ENCODE data around the gene FEM1C.

FEM1C gene, protein sequence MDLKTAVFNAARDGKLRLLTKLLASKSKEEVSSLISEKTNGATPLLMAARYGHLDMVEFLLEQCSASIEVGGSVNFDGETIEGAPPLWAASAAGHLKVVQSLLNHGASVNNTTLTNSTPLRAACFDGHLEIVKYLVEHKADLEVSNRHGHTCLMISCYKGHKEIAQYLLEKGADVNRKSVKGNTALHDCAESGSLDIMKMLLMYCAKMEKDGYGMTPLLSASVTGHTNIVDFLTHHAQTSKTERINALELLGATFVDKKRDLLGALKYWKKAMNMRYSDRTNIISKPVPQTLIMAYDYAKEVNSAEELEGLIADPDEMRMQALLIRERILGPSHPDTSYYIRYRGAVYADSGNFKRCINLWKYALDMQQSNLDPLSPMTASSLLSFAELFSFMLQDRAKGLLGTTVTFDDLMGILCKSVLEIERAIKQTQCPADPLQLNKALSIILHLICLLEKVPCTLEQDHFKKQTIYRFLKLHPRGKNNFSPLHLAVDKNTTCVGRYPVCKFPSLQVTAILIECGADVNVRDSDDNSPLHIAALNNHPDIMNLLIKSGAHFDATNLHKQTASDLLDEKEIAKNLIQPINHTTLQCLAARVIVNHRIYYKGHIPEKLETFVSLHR

DNA sequence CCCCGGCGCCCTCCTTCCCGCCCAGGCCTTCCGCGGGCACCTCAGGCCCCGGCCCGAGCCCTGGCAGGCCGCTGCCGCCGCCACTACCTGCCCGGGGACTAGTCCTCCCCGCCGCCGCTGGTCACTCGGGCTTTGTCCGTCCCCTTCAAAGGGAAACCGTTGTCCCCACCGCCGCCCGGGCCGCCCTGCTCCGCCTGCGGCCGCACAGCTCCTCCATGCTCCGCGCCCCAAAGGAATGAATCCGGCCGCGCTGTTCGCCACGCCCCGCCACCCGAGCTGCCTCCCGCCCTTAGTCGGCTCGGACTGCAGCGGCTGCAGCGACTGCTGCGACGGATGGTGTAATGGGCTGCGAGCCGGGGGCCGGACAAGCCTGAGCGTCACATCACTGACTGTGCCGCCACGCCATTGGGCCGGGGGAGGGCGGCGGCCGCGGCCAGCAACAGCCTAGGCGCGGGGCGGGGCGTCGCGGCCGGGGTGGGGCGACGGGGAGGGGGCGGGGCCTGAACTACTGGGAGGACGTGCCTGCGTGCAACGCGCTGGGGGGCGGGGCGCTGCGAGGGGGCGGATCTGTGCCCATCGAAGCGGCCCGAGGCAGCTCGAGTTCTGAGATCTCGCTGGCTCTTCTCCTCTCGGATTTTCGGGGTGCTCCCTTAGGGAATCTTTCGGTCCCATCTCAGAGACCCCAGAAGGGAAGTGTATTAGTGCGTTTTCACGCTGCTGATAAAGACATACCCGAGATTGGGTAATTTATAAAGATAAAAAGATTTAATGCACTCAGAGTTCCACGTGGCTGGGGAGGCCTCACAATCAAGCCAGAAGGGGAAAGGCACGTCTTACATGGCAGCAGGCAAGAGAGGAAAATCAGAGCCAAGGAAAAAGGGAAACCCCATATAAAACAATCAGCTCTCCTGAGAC is at the start of gene FEM1C:
Gene FEM1C, minus strand, starts transcription at position 340 of the 915 bp plus-strand sequence. CDS start 1,282 bp downstream, outside the sequence.
- peak; percentile 74 to 98 (median 94) for DNase-seq

- DNase-seq, result no peak
These were observed 44.5 kb upstream of the FEM1C start for GRCh38 chr5:115589043-115589442.

DNA sequence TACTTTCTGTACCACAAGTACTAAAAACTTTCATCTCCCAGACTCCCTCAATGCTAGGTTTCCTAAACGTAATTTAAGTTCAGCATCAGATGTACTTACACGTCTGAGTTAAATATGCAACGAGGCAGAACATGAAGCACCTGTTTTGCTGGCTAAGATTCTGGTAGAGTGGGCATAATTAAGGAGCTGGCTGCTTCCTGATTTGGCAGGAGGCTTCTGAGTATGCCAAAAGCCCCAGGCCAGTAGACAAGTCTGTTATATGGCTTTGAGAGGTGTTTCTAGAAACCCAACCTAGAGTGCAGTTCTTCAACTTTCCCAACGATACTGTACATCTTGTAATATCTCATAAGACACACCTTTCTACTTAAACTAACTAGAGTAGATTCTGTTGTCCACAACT is 44.1 kb upstream of the FEM1C start:
- peak in 1 of 14 donors; percentile 25 for DNase-seq

- peak in 1 of 14 donors; percentile 52 for DNase-seq
These were observed 42.1 kb upstream of the FEM1C start for GRCh38 chr5:115586525-115587146.

- no peak for DNase-seq
These were observed 40.7 kb upstream of the FEM1C start for GRCh38 chr5:115585265-115585664.

DNA sequence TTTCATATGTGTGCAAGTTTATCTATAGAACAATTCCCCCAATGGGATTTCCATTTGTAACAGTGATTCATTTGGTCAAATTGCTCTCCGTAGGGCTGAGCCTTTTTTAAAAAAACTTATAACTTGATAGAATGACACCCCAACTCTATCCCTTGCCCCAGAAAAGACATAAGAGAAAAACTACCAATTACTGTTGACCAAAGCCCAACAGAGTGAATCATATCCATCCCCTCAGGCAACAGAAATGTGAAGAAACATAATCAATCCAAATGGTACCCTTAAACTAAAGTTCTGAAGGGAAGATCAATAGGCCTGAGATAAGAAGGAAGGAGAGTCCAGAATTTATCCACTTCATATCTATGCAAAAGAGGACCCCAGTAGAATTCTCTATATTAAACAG is 39.9 kb upstream of the FEM1C start:
- no peak for DNase-seq

- peak in 1 of 14 donors; percentile 2 for DNase-seq
These were observed 38.9 kb upstream of the FEM1C start for GRCh38 chr5:115583474-115583873.

DNA sequence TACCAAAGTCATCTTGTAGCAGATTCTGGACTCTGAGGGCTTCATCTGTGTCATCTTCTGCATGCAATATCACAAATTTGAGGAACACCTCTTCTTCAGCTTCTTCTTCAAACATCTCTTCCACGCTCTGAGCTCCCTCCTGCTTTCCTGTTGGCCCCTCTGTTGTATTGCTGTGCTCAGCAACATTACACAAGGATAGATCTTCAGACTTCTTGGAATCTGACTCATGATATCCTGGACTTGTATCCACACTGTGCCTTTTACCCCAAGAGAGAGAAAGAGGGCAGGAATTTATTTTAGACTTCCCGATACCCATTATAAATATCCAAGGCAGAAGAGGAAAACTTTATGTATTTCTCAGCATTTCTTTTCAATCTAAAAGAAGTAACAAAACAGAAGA is 36.4 kb upstream of the FEM1C start:
- no peak for DNase-seq

GRCh38 chr5:115579747-115580173 is 35.2 kb upstream of the FEM1C start:
- DNase-seq, result no peak

DNA sequence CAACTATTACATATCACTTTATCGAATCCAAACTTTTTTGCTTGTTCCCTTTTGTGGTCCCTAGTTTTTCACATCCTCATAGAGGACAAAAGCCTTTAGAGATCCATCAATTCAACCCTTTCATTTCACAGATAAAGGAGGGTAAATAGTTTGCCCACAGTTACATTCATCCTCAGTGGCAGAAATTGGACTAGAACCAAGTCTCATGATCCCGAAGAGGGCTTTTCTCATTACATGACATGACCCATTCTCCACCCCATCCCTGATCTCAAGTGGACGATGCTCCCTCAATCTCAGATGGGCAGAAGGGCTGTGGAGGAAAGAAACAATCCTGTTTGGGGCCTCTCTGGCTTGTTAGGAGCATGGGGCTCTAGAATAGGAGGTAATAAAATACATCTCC is 34.6 kb upstream of the FEM1C start:
- DNase-seq, result no peak

GRCh38 chr5:115578657-115579056 is 34.1 kb upstream of the FEM1C start:
- no peak for DNase-seq

DNA sequence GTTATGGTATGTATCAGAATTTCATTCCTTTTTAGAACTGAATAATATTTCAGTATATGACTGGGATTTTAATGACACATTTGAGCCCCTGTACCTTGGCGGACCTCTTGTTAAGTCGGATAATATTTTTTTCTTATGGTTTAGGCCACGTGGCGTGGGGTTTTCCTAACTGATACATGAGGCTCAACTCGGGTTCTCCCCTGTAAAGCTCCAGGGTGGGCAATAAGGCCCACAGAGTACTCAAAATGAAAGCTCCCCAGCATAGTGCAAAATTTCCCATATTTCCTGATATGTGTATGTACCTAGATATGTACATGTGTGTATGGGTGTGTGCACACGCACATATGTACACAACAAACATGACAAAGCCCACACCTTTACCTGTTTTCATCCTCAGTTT is 33.2 kb upstream of the FEM1C start:
- no peak for DNase-seq

GRCh38 chr5:115577329-115577728 is 32.8 kb upstream of the FEM1C start:
- no peak for DNase-seq

GRCh38 chr5:115575167-115576070 is 30.8 kb upstream of the FEM1C start:
- DNase-seq, result no peak

DNA sequence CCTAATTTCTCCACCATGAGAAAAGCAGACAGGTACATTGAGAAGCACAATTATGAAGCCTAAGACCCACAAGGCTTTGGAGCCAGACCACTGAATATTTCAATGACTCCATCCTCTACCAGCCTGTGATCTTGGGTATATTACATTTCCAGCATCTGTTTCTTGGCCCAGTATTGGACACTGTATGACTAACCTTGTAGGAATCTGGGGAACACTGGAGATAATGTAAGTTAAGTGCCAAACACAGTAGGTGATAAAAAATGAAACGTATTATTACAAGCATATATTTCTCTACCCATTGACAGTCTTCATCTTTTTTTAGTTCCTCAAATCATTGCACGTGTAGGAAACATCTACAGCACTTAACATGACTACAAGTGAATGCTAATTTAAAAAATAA is 28.6 kb upstream of the FEM1C start:
- DNase-seq, result no peak

DNA sequence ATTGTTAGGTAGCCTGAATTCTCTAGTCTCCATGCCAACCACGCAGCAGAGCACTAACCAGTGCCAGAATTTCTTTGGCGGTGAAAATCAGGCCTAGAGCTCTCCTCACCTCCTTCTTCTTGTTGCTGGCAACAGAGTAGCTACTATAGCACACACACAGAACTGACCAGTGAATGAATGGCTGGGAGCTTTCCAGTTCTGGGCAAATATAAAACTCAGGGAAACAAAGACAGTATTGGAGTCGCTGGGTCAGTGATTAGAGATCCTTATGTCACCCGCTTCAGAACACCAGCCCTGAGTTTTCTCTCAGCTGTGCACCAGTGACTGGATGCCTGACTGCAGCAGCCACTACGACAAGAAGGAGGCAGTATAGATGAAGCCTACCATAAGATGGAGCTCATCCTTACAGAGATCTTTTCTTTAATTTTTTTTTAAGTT is 26.9 kb upstream of the FEM1C start:
- peak in 13 of 14 donors; percentile 3 to 95 (median 71) for DNase-seq

DNA sequence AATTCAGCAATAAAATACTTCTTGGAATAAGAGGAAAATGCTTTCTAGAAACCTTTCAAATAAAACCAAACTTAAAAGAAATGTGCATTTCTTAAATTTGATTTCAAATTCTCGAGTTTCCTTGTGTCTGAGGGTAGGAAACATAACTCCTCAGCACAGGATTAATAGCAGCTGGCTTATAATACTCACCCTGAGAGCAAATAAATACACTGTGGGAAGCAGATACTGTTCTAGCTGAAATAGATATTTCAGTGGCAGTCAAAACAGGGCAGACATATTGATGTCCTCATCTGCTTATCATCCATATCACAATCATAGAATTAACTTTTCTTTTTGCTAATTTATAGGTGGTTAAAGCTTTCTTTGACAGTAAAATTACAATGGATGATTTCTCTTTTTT is 24.1 kb upstream of the FEM1C start:
- DNase-seq, result no peak

GRCh38 chr5:115565233-115565632 is 20.7 kb upstream of the FEM1C start:
- no peak for DNase-seq

DNA sequence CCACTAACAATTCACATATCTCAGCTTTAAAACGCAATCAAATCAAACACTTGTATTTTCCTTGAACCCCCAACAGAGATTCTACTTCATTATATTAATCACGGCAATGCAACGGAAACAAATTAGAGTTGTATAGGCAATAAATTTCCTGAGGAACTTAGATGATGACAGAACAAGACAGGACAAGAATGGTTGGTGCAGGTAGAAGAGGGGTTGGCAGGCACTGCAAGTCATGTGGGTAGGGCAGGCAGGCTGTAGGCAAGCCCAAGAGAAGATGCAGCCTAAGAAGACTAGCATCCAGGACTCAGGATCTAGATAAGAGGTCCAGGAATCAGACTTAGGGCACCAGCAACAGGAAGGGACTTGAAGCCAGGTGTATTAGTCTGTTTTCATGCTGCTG is 16.6 kb upstream of the FEM1C start:
- DNase-seq, result no peak

GRCh38 chr5:115559524-115559923 is 14.9 kb upstream of the FEM1C start:
- no peak for DNase-seq

GRCh38 chr5:115558388-115558956 is 13.9 kb upstream of the FEM1C start:
- no peak for DNase-seq

Data from C1 segment of cervical spinal cord (tissue), 14 donors.